ENCODE data around the gene RCL1.
"Not testable (repeated sequence)": the region's sequence is repeated elsewhere in the genome, so short reads cannot be mapped to it uniquely, and the experiment has no call there.

The RCL1 gene

GRCh38 chr9:4783191-4783590, 9.6 kb upstream of the RCL1 start:
- DNase-seq (ENCODE audit: low spot score), result not testable (repeated sequence)

DNA sequence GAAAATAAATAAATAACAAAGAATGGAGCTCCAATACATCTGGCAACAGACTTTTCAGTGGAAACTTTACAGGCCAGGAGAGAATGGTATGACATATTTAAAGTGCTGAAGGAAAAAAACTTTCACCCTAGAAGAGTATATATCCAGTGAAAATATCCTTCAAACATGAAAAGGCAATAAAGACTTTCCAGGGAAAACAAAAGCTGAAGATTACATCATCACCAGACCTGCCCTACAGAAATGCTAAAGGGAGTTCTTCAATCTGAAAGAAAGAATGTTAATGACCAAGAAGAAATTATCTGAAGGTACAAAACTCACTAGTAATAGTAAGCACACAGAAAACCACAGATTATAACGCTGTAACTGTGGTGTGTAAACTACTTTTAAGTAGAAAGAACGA, 8.3 kb upstream of the RCL1 start:
- no peak for DNase-seq (ENCODE audit: low spot score)

GRCh38 chr9:4786599-4786998, 6.1 kb upstream of the RCL1 start:
- DNase-seq (ENCODE audit: low spot score), result no peak

DNA sequence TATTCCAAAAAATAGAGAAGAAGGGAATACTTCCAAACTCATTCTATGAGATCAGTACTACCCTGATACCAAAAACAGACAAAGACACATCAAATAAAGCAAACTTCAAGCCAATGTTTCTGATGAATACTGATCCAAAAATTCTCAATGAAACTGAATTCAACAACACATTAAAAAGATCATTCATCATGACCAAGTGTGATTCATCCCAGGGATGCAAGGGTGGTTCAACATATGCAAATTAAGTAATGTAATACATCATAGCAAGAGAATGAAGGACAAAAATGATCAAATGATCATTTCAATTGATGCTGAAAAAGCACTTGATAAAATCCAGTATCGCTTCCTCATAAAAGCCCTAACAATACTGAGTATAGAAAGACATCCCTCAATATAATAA, 4.9 kb upstream of the RCL1 start:
- DNase-seq (ENCODE audit: low spot score), result no peak

- no peak for DNase-seq (ENCODE audit: low spot score)
These were observed 4.0 kb upstream of the RCL1 start for GRCh38 chr9:4788703-4789102.

DNA sequence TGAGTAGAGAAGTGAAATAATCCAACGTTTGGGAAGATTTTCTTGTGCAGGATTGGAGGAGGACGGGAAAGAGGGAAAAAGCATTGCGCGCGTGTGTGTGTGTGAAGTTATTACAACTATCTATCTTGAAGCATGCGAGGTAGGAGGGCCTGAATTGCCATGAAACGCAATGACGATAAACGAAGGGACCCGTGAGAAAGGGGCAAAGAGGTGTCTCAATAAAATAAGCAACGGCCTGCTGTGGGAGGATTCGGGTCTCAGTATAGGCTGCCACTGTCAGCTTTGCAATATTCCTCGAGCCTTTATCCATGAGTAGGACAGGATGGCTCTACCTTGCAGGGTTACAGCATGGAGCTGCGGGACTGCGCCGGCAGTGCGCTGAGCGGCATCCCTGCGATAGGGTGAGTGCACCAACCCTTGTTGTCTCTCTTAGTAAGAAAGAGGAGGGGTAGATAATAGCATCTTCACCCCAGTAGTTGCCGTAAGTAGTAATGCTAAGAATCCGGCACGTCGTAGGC, 631 bp upstream of the RCL1 start:
- DNase-seq (ENCODE audit: low spot score), result no peak

- DNase-seq (ENCODE audit: low spot score), result no peak
These were observed 983 bp downstream of the RCL1 start for GRCh38 chr9:4793459-4794395.

DNA sequence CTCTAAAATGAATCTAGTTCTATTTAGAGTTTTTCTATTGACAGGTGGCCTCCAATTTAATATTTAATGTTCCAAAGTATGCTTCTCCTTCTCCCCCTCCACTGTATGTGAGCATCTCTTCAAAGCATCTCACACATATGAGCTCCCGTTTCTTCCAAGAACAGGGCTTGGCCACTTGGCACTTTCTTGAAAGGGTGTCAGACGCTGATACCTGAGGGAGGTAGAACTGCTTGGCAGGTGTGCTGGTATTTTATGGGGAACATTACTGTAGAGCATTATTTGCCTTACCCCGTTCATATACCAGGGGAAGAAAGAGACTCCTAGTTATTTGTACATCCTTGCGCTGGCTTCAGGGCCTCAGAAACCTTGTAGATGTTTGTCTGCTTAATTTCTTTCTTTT, 1.9 kb downstream of the RCL1 start:
- no peak for DNase-seq (ENCODE audit: low spot score)

GRCh38 chr9:4795108-4795507, 2.4 kb downstream of the RCL1 start:
- DNase-seq (ENCODE audit: low spot score), result not testable (repeated sequence)

DNA sequence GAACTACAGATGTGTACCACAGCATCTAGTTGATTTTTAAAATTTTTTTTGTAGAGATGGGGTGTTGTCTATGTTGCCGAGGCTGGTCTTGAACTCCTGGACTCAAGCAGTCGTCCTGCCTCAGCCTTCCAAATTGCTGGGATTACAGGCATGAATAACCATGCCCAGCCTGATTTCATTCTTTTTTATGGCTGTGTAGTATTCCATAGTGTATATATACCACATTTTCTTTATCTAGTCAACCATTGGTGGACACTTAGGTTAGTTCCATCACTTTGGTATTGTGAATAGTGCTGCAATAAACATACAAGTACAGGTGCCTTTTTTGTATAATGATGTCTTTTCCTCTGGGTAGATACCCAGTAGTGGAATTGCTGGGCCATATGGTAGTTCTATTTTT, 3.8 kb downstream of the RCL1 start:
- DNase-seq (ENCODE audit: low spot score), result no peak

- DNase-seq (ENCODE audit: low spot score), result peak; percentile 35
These were observed 4.5 kb downstream of the RCL1 start for GRCh38 chr9:4796988-4797853.

DNA sequence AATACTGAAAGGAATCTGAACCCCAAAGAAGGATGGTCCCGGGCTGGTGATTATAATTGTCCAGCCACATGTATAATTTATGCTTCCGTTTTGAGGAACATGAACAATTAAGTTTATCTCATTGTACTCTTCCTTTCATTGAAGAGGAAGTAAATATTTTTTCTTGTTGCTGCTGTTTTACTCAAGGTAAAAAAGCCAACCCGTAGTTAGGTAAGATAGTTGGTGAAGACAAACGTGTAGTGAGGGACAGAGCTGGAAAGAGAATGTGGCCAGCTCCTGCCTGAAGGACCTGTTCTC, 5.1 kb downstream of the RCL1 start:
- no peak for DNase-seq (ENCODE audit: low spot score)

GRCh38 chr9:4798281-4799032, 5.7 kb downstream of the RCL1 start:
- no peak for DNase-seq (ENCODE audit: low spot score)

DNA sequence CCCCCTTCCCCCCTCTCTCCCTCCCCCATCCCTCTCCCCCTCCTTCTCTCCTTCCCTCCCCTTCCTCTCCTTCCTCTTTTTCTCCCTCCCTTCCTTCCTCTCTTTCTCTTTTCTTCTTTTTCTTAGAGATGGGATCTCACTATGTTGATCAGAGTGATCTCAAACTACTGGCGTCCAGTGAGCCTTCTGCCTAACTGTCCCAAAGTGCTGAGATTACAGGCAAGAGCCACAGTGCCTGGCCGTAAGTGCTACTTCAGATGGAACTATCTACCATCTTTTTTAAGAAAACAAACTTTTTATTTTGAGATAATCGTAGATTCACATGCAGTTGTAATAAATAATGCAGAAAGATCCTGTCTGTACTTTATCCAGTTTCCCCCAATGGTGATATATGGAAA, 6.3 kb downstream of the RCL1 start:
- DNase-seq (ENCODE audit: low spot score), result no peak

- DNase-seq (ENCODE audit: low spot score), result no peak
These were observed 7.0 kb downstream of the RCL1 start for GRCh38 chr9:4799775-4800174.

- no peak for DNase-seq (ENCODE audit: low spot score)
These were observed 8.4 kb downstream of the RCL1 start for GRCh38 chr9:4801156-4801555.

GRCh38 chr9:4803670-4804530, 11.2 kb downstream of the RCL1 start:
- no peak for DNase-seq (ENCODE audit: low spot score)

DNA sequence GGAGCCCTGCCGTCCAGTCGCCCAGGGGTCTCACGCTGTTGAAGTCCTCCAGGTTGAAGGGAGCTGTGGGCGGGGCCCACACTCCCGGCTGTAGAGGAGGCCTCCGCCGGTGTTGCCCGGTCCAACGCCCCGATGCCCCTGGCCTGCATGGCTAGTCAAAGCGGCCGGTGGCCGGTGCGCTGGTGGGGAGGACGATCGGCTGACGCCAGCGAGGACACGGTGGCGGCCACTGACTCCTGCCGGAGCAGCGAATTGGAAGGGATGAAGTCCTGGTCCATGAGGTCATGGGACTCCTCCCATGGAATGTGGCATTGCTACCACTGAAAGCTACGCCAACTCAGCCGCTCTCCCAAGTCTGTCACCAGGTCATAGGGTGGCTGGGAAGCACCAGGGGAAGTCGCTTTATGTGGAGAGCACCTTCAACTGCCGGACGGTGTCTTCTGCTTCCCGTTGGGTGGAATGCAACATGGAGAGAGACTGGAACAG, 11.8 kb downstream of the RCL1 start:
- no peak for DNase-seq (ENCODE audit: low spot score)

DNA sequence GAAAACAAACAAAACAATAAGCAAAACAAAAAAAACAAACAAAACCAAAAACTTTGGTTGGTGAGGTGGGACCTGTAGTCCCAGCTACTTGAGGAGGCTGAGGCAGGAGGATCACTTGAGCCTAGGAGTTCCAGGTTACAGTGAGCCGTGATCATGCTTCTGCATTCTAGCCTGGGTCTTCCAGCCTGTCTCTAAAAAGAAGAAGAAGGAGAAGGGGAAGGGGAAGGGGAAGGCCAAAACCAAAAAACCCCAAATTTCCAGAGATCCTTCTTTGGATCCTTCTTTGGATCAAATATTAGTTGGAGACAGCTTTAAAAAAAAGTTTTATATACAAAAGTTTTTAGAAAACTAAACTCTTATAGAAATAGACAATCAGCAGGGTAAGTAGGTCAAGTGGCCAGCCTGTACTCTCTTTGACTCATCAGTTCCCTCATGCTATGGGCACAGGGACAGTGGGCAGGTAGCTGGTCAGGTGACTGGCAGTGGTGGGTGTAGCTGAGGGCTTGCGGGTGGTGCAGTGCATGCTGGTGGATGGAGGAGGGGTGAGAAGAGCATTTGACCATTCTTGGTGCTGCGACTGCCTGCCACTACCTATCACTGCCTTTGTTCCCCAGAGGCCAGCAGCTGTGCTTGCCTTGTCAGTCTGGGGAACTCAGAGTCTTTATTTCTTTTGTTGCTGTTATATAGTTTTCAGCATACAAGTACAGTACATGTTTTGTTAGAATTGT, 12.6 kb downstream of the RCL1 start:
- DNase-seq (ENCODE audit: low spot score), result no peak

DNA sequence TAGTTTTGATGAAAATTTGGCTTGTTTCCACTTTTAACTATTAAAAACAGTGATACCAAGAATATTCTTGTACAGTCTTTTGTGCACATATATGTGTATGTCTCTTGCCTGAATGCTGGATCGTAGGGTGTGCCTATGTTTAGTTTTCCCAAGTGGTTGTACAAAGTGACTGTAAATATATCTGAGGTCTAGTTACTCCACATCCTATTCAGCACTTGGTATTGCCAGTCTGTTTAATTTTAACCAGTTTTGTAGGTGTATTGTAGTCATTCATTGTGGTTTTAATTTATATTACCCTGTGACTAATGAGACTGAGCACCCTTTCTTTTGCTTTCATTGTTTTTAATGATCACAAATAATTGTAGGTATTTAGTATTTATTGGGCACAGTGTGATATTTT, 17.8 kb downstream of the RCL1 start:
- no peak for DNase-seq (ENCODE audit: low spot score)

- no peak for DNase-seq (ENCODE audit: low spot score)
These were observed 19.1 kb downstream of the RCL1 start for GRCh38 chr9:4811824-4812223.
